ENCODE results near the gene RDH12.

DNA sequence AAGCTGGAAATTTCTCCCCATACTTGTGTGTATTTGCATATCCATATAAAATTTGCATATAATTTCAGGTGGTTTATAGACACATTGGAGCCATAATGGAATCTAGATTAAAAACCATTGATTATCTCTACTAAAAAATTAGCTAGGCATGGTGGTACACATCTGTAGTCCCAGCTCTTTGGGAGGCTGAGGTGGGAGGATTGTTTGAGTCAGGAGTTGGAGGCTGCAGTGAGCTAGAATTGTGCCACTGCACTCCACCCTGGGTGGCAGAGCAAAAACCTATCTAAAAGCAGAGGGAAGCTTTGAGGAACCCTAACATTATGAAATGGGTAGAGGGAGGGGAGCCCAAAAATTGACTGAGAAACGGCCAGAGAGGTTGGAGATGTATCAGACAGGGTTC, 3.5 kb upstream of the RDH12 start:
- TF ChIP-seq, protein P1, sequence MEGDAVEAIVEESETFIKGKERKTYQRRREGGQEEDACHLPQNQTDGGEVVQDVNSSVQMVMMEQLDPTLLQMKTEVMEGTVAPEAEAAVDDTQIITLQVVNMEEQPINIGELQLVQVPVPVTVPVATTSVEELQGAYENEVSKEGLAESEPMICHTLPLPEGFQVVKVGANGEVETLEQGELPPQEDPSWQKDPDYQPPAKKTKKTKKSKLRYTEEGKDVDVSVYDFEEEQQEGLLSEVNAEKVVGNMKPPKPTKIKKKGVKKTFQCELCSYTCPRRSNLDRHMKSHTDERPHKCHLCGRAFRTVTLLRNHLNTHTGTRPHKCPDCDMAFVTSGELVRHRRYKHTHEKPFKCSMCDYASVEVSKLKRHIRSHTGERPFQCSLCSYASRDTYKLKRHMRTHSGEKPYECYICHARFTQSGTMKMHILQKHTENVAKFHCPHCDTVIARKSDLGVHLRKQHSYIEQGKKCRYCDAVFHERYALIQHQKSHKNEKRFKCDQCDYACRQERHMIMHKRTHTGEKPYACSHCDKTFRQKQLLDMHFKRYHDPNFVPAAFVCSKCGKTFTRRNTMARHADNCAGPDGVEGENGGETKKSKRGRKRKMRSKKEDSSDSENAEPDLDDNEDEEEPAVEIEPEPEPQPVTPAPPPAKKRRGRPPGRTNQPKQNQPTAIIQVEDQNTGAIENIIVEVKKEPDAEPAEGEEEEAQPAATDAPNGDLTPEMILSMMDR (IDR thresholded peaks at IDR 0.05; ENCODE audit: low read depth, low read length) = no peak
- no peak for TF ChIP-seq EZH2phosphoT487 (IDR thresholded peaks at IDR 0.05; ENCODE audit: low read depth)

Data from OCI-LY3 (cell line).